Activated T-helper 1 cell treated with anti-CD3 and anti-CD28 coated beads, Interleukin-12 subunit alpha, Interleukin-12 subunit beta, Interleukin-2, Interleukin-4 antibody, amounts not matched to agents 30 ng/mL and 10 ng/mL and 1 ng/mL, durations not matched to agents 14 hours and 24 hours and 36 hours (primary cell): ENCODE results near the gene PI16. TPM values are rescaled to one million over a fixed set of nuclear protein-coding genes. Genes with fewer than 3 reads are reported as not detected.

Source experiments
- DNase-seq: peaks from one replicate; pipeline ENCODE4 v3.0.0; 2021; ENCODE audit warnings: low spot score
- H3K27ac Mint-ChIP-seq: one replicate; pipeline ENCODE4 v1.8.0; 2021; ENCODE audit warnings: mild to moderate bottlenecking, mixed read lengths
- H3K27me3 Mint-ChIP-seq: one replicate; pipeline ENCODE4 v1.8.0; 2022; ENCODE audit warnings: mild to moderate bottlenecking, moderate library complexity, mixed read lengths; ENCODE audit not compliant: insufficient read depth
- H3K36me3 Mint-ChIP-seq: one replicate; pipeline ENCODE4 v1.8.0; 2021; ENCODE audit warnings: low read depth, mixed read lengths
- H3K4me1 Mint-ChIP-seq: one replicate; pipeline ENCODE4 v1.8.0; 2021; ENCODE audit warnings: low read depth, mixed read lengths
- H3K4me3 Mint-ChIP-seq: one replicate; pipeline ENCODE4 v1.8.0; 2021; ENCODE audit warnings: mild to moderate bottlenecking, moderate library complexity, mixed read lengths
- H3K9me3 Mint-ChIP-seq: one replicate; pipeline ENCODE4 v1.8.0; 2021; ENCODE audit warnings: mixed read lengths
- intact Hi-C: fragments of 100-400 bp; cut with micrococcal nuclease; formaldehyde crosslinking; loops from one replicate; pipeline ENCODE4 v1.15.1; 2024
- total RNA-seq: library from RNA; stranded (reverse); gene quantifications from 2 replicates; pipeline ENCODE4 v1.2.3, GENCODE V29; 2022

Gene PI16
- total RNA-seq, 1 donor from 2014 or later = not detected

DNA sequence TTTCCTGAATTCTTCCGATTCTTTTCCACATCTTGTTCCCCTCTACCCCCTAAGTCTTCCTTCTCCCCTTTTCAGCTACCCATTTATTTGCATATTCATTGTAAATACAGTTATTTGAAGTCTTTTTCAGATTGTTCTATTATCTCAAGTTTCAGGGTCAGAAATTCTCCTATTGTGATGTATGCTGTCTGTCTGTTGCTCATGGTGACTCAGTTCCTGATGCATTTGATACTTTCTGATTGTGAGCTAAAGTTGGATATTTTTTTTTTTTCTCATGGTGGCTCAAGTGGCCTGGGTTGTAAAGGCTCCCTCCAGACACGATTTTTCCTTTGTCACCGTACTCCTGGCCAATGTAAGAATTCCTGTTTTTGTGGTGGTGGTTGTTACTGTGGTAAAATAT lies 4.9 kb upstream of the PI16 start:
- Mint-ChIP-seq H3K4me1 (peaks cover 43% of the 10 kb centered on the region), H3K9me3 (no peaks in the 10 kb centered on the region)

GRCh38 chr6:36953931-36954261 lies 642 bp upstream of the PI16 start:
- H3K27ac Mint-ChIP-seq = no peak overlapping the region
- no peaks in the 10 kb centered on the region for H3K36me3 Mint-ChIP-seq
- peaks cover 51% of the 10 kb centered on the region for H3K4me1 Mint-ChIP-seq

More for the DNA sequence above, 4.9 kb upstream of the PI16 start:
- no peak overlapping the region for H3K27ac Mint-ChIP-seq
- peaks cover 1% of the 10 kb centered on the region for H3K27me3 Mint-ChIP-seq
- no peak overlapping the region for H3K4me3 Mint-ChIP-seq
- intact Hi-C loops = no loop called here
- no peak for DNase-seq
- H3K36me3 Mint-ChIP-seq = no peaks in the 10 kb centered on the region

DNA sequence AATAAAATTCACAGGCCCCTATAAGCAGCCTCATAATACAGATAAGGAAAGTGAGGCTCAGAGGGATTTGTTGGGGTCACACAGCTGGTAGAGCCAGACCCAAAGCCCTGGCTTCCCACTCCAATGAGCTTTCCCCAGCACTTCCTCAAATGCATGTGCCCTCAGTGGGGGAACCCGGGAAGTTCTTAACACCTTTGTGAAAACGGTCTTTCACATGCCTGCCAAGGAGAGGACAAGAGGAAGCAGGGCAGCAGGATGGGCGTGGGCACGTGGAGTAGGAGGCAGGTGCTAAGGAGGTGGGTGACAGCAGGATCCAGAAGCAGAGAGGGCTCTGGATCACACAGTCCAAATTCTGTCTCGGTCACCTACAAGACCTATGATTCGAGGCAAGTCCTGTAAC lies 598 bp downstream of the PI16 start:
- no peak for DNase-seq
- Mint-ChIP-seq H3K9me3 (no peaks in the 10 kb centered on the region), H3K4me3 (no peak overlapping the region), H3K27ac (peak overlapping the region; percentile 7), H3K4me1 (peaks cover 45% of the 10 kb centered on the region), H3K27me3 (peaks cover 2% of the 10 kb centered on the region), H3K36me3 (no peaks in the 10 kb centered on the region)
- intact Hi-C loops = loop anchor here (2.0 kb wide), 1 partner anchor 22 kb away; no protein-coding TSS in a partner anchor

More at GRCh38 chr6:36953931-36954261, 642 bp upstream of the PI16 start:
- H3K27me3 Mint-ChIP-seq = peaks cover 2% of the 10 kb centered on the region
- intact Hi-C loops = loop anchor here (2.0 kb wide), 1 partner anchor 21 kb away; no protein-coding TSS in a partner anchor
- no peaks in the 10 kb centered on the region for H3K9me3 Mint-ChIP-seq
- no peak for DNase-seq
- no peak overlapping the region for H3K4me3 Mint-ChIP-seq

DNA sequence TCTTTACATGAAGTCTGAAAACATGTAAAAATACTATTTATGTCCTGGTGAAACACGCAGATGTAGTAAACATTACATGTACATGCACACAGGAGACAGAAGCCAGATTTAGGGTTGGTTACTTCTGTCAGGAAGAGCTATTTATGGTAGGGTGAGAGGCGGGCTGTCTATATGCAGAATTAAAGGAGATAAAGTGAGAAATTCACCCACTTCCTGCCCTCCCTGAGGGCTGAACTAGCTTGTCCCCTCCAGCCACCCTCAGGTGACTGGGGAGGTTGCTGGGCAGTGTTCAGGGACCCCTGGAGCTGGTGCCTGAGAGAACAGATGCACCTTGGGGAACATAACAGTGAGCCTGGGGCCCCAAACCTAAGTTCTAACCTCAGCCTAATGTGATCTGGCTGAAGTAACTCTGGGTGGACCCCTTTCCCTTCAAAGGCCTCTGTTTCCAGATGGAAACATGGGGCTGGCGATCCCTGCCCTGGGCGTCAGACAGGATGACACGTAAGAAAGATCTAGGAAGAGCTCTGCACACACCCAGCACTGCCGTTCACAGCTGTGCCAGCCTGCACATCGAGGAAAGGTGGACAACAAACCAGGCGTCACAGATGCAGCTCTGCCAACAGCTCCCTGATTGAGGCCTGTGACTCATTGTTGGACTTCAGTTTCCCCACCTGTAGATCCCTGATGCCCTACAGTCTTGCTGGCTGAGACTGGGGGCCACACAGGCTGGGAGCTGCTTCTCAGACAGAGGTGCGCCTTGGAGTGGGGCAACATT lies 1.3 kb downstream of the PI16 start:
- Mint-ChIP-seq H3K27me3 (peaks cover 2% of the 10 kb centered on the region), H3K36me3 (no peaks in the 10 kb centered on the region), H3K4me3 (no peak overlapping the region), H3K9me3 (no peaks in the 10 kb centered on the region), H3K4me1 (peaks cover 51% of the 10 kb centered on the region), H3K27ac (no peak overlapping the region)
- intact Hi-C loops = loop anchor here (2.0 kb wide), 1 partner anchor 23 kb away; no protein-coding TSS in a partner anchor
- no peak for DNase-seq

- H3K27ac Mint-ChIP-seq = no peak overlapping the region
- H3K27me3 Mint-ChIP-seq = peaks cover 2% of the 10 kb centered on the region
- H3K4me3 Mint-ChIP-seq = no peak overlapping the region
- intact Hi-C loops = no loop called here
- no peaks in the 10 kb centered on the region for H3K9me3 Mint-ChIP-seq
- no peak for DNase-seq
- no peaks in the 10 kb centered on the region for H3K36me3 Mint-ChIP-seq
- H3K4me1 Mint-ChIP-seq = peaks cover 56% of the 10 kb centered on the region
These were observed 1.9 kb downstream of the PI16 start for GRCh38 chr6:36956446-36956820.

GRCh38 chr6:36957773-36958271 lies 3.3 kb downstream of the PI16 start:
- no peaks in the 10 kb centered on the region for H3K9me3 Mint-ChIP-seq
- intact Hi-C loops = no loop called here
- H3K27me3 Mint-ChIP-seq = peaks cover 2% of the 10 kb centered on the region
- H3K36me3 Mint-ChIP-seq = no peaks in the 10 kb centered on the region
- no peak overlapping the region for H3K27ac Mint-ChIP-seq
- H3K4me3 Mint-ChIP-seq = no peak overlapping the region
- H3K4me1 Mint-ChIP-seq = peaks cover 60% of the 10 kb centered on the region
- no peak for DNase-seq

- H3K27ac Mint-ChIP-seq = no peak overlapping the region
- H3K4me1 Mint-ChIP-seq = peaks cover 65% of the 10 kb centered on the region
- H3K36me3 Mint-ChIP-seq = no peaks in the 10 kb centered on the region
These were observed 4.4 kb downstream of the PI16 start for GRCh38 chr6:36958775-36959554.

DNA sequence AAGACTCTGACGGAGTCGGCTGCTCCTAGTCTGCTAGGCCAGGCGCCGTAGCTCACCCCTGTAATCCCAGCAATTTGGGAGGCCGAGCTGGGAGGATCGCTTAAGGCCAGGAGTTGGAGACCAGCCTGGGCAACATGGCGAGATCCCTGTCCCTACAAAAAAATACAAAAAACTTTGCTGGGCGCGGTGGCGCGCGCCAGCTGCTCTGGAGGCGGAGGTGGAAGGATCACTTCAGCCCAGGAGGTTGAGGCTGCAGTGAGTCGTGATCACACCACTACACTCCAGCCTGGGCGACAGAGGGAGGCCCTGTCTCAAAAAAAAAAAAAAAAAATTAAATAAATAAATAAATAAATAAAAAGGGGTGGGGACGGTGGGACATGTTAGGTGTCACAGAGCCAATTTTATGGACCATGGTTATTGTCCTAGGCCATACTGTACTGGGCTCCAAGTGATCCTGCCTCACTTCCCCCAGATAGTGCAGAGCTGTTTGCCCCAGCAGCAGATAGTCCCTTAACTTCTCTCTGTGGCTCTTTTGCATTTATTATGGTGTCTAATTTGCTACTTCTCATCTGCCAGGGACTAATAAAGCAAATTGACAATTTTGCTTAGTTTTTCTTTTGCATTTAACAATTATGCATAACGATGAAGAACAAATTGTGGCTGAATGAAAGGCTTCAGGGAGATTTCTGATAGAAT lies 5.2 kb downstream of the PI16 start:
- no peak for DNase-seq
- H3K27ac Mint-ChIP-seq = no peak overlapping the region
- peaks cover 60% of the 10 kb centered on the region for H3K4me1 Mint-ChIP-seq
- no peaks in the 10 kb centered on the region for H3K9me3 Mint-ChIP-seq
- no peak overlapping the region for H3K4me3 Mint-ChIP-seq
- intact Hi-C loops = no loop called here
- H3K36me3 Mint-ChIP-seq = no peaks in the 10 kb centered on the region
- peaks cover 2% of the 10 kb centered on the region for H3K27me3 Mint-ChIP-seq

More at GRCh38 chr6:36958775-36959554, 4.4 kb downstream of the PI16 start:
- intact Hi-C loops = no loop called here
- DNase-seq = no peak
- H3K4me3 Mint-ChIP-seq = no peak overlapping the region
- peaks cover 2% of the 10 kb centered on the region for H3K27me3 Mint-ChIP-seq
- no peaks in the 10 kb centered on the region for H3K9me3 Mint-ChIP-seq

DNA sequence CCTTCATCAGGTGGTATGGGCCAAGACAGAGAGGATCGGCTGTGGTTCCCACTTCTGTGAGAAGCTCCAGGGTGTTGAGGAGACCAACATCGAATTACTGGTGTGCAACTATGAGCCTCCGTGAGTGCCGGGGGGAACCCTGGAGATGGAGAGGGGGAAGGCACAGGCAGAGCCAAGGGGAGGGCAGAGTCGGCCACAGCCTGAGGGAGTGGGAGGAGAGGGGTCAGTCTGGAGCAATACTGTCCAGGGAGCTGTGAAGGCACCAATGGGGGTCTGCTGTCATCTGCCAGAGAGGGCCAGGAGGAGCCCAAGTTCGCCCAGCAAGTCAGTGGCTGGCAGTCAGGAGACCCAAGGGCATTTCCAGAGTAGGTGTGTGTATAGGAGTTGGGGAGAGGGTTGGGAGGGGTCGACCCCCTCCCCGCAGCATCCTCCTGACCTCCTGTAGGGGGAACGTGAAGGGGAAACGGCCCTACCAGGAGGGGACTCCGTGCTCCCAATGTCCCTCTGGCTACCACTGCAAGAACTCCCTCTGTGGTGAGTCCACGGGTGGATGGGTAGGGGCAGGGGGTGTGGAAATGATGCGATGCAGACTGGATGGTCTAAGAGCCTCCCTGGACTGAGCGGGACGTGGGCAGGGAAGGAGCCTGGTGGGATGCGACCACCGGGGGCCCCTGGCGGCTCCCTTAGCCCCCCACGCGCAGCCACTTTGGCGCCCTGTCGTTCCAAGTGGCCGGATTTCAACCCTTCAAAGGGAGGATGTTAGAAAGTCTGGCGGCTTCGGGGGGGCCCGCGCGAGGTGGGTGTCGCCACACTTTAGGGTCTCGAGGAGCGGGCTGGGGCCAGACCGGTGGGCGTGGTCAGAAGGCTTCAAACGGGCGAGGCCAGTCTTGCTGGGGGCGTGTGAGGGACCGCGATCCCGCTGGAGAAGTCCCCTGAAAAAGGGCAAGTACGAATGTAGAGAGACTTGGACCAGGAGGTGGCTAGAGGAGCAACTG lies 7.2 kb downstream of the PI16 start:
- H3K4me1 Mint-ChIP-seq = peaks cover 45% of the 10 kb centered on the region
- H3K4me3 Mint-ChIP-seq = no peak overlapping the region
- no peak overlapping the region for H3K27ac Mint-ChIP-seq
- no peaks in the 10 kb centered on the region for H3K9me3 Mint-ChIP-seq
- H3K27me3 Mint-ChIP-seq = peaks cover under 1% of the 10 kb centered on the region
- no peak for DNase-seq
- H3K36me3 Mint-ChIP-seq = peaks cover 8% of the 10 kb centered on the region
- intact Hi-C loops = no loop called here

- H3K9me3 Mint-ChIP-seq = no peaks in the 10 kb centered on the region
- H3K36me3 Mint-ChIP-seq = peaks cover 11% of the 10 kb centered on the region
- H3K4me1 Mint-ChIP-seq = peaks cover 38% of the 10 kb centered on the region
- DNase-seq = peak; percentile 83
- peak overlapping the region; percentile 38 for H3K4me3 Mint-ChIP-seq
- intact Hi-C loops = loop anchor here (1.0 kb wide), 2 partner anchors 23 to 51 kb away; partner anchors contain the start of gene MTCH1
- H3K27me3 Mint-ChIP-seq = no peaks in the 10 kb centered on the region
- H3K27ac Mint-ChIP-seq = peak overlapping the region; percentile 86
These were observed 8.3 kb downstream of the PI16 start for GRCh38 chr6:36962874-36963273.

GRCh38 chr6:36963451-36964290 lies 9.1 kb downstream of the PI16 start:
- DNase-seq = no peak
- H3K4me1 Mint-ChIP-seq = peaks cover 38% of the 10 kb centered on the region
- H3K27me3 Mint-ChIP-seq = no peaks in the 10 kb centered on the region
- peak overlapping the region; percentile 86 for H3K27ac Mint-ChIP-seq
- H3K4me3 Mint-ChIP-seq = no peak overlapping the region
- peaks cover 18% of the 10 kb centered on the region for H3K36me3 Mint-ChIP-seq
- H3K9me3 Mint-ChIP-seq = no peaks in the 10 kb centered on the region
- intact Hi-C loops = loop anchor here (1.0 kb wide), 2 partner anchors 23 to 51 kb away; partner anchors contain the start of gene MTCH1
